Measurements from ENCODE around the gene TMEM240.
"Not testable (repeated sequence)": the region's sequence is repeated elsewhere in the genome, so short reads cannot be mapped to it uniquely, and the experiment has no call there.

TMEM240 gene

DNA sequence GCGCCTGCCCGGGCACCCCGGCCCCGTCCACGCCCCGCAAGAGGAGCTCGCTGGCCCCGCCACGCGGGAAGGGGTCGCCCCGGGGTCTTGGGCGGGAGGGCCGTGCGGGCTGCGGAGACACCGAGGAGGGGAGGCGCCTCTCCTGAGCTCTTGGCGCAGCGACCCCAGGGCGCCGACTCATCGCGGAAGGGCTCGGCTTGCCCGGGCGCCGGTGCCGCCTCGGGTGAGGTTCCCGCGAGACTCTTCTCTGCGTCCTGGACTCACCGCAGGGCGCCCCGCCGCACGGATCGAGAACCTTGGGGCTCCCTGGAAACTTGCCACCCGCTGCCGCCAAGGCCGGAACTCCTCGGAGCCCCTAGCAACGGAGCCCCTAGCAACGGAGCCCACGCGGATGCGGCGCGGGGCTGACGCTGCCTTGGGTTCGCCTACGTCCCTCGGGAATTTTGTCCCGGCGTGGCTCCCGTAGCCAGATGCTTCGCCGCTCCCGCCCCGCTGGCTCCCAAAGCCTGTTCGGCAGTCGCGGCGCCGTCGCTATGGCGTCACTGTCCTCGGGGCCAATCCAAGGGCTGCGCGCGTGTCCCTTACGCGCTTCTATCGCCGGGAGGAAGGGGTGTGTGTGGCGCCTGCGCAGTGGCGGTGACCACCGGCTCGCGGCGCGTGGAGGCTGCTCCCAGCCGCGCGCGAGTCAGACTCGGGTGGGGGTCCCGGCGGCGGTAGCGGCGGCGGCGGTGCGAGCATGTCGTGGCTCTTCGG, 28.7 kb downstream of the TMEM240 start, which contains the start of gene ATAD3A:
Gene ATAD3A, plus strand, starts transcription at position 630 of the 753 bp plus-strand sequence. Its CDS starts 107 bp downstream, at position 737.
- intact Hi-C loops (cut with DNase I) = no loop called here
- peak; percentile 96 to 100 (median 99) for DNase-seq

DNA sequence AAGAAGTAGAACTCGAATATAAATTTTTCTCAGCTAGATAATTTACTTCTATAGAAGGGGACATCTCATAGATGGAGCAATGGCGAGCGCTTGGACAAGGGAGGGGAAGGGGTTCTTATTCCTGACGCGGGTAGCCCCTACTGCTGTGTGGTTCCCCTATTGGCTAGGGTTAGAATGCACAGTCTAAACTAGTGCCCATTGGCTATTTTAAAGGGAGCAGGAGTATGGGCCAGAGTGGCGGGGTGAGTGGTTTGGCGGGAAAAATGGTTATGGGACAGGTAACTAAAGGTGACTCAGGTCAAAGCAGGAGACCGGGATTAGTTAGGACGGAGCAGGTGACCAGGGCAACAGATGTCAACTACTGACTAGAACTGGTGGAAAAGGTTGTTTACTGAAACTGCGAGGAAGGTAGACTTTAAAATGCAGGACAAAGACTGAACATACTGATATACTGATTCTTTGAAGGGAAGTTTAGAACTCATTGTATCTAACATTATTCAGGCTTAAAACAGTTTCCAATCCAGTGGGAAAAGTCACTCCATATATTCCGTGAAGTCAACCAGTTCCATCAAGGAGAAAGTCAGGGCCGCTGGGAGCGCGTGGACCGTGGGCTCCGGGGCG, 29.4 kb downstream of the TMEM240 start:
- DNase-seq = no peak
- intact Hi-C loops (cut with DNase I) = no loop called here

DNA sequence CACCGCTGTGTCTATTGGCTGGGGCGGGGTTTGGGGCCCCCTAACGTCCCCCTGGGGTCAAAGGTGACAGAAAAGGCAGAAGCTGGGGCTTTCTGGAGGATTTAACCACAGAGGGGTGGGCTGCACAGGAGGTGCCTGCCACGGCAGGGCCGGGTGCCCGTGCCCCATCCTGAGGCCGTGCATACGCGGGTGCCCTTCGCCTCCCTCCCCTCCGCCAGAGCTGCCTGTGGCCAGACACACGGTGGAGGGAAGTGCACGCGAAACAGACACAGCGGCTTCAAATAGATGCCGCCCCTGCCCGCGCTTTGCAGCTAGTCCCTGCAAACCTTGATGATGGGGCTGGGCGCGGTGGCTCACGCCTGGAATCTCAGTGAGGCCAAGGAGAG, 31.0 kb downstream of the TMEM240 start:
- DNase-seq; intact Hi-C loops (cut with DNase I): not testable (repeated sequence)

- intact Hi-C loops (cut with DNase I) = not testable (repeated sequence)
Observed at GRCh38 chr1:1508775-1509464, 31.5 kb downstream of the TMEM240 start.

DNA sequence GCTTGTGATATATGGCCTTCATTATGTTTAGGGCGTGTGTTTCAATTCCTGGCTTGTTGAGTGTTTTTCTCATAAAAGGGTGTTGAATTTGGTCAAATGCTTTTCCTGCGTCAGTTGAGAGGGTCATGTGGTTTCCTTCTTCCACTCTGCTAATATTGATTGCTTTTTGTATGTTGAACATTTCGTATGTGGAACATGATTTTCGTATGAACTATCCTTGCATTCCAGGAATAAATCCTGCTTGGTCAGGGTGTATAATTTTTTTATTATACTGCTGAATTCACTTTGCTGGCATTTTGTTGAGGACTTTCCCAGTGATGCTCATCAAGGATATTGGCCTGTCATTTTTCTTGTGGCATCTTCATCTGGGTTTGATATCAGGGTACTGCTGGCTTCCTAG, 33.1 kb downstream of the TMEM240 start:
- no peak for DNase-seq
- intact Hi-C loops (cut with DNase I) = no loop called here

More at GRCh38 chr1:1508775-1509464, 31.5 kb downstream of the TMEM240 start:
- not testable (repeated sequence) for DNase-seq

- intact Hi-C loops (cut with DNase I); DNase-seq: not testable (repeated sequence)
Observed at GRCh38 chr1:1505801-1506200, 34.6 kb downstream of the TMEM240 start.

DNA sequence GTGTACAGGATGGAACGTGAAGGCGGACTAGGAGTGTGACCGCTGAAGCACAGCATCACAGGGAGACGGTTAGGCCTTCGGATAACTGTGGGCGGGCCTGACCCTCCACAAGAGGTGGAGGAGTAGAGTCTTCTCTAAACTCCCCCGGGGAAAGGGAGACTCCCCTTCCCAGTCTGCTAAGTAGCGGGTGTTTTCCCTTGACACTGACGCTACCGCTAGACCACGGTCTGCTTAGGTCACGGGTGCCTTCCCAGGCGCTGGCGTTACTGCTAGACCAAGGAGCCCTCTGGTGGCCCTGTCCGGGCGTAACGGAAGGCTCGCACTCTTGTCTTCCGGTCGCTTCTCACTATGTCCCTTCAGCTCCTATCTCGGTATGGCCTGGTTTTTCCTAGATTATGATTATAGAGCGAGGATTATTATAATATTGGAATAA, 35.0 kb downstream of the TMEM240 start:
- DNase-seq = peak in 41 of 42 donors; percentile 15 to 81 (median 60)
- intact Hi-C loops (cut with DNase I) = not testable (repeated sequence)

DNA sequence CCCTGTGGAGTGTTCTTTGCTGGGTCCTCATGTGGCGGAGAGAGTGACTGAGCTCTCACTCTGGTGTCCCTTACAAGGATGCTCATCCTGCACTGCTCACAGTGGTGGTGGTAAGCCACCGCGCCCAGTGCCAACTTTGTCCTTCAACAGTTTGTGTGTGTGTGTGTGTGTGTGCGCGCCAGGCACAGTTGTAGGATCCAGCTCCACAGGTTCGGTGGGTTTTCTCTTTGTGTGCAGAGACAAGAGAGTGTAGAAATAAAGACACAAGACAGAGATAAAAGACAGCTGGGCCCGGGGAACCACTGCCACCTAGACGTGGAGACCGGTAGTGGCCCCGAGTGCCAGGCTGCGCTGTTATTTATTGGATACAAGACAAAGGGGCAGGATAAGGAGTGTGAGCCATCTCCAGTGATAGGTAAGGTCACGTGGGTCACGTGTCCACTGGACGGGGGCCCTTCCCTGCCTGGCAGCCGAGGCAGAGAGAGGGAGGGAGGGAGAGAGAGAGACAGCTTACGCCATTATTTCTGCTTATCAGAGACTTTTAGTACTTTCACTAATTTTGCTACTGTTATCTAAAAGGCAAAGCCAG, 35.6 kb downstream of the TMEM240 start:
- intact Hi-C loops (cut with DNase I) = not testable (repeated sequence)
- DNase-seq = peak; percentile 33 to 84 (median 68)

GRCh38 chr1:1495461-1495975, 44.9 kb downstream of the TMEM240 start:
- DNase-seq; intact Hi-C loops (cut with DNase I): not testable (repeated sequence)

GRCh38 chr1:1494311-1494710, 46.1 kb downstream of the TMEM240 start:
- DNase-seq; intact Hi-C loops (cut with DNase I): not testable (repeated sequence)

DNA sequence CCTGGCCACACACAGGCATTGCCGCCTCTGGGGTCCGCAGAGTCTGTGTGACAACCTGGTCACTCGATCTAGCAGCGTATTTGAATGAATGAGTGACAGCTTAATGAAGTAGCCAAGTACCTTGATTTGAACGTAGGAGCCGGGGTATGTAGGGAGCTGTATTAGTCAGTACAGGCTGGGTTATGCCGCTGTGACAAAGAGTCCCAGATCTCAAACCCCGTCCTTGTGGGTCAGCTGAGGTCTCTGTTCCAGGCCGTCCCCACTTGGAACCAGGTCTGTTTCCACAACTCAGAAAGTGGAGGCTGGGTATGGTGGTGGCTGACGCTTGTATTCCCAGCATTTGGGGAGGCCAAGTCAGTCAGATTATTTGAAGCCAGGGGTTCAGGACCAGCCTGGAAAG, 48.8 kb downstream of the TMEM240 start:
- intact Hi-C loops (cut with DNase I) = no loop called here
- no peak for DNase-seq

DNA sequence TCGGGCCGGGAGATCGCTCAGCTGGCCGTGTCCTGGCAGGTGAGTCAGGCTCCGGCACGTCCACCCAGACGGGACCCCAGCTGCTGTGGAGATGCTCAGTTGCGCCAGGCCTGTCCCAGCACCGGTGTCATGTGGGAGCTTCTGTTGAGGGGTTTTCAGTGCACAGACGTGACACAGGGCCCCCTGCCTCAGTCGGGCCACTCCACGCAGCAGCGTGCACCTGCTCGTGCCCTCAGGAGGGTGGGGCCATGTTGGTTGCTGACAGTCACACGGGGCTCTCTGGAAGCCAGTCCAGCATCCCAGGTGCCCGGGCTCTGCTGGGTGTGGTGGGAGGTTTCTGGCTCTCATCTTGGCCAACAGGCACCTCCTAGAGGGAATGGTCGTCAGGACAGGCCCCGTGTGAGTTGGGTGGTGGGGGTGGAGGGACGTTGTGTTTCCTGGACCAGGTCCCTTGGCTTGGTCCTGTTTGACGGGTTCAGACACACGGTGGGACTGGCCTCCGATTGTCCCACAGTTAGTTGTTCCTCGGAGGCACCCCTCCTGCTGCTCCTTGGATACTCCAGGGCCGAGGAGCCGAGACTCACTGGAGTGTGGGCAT, 49.7 kb downstream of the TMEM240 start:
- no peak for DNase-seq
- intact Hi-C loops (cut with DNase I) = no loop called here

DNA sequence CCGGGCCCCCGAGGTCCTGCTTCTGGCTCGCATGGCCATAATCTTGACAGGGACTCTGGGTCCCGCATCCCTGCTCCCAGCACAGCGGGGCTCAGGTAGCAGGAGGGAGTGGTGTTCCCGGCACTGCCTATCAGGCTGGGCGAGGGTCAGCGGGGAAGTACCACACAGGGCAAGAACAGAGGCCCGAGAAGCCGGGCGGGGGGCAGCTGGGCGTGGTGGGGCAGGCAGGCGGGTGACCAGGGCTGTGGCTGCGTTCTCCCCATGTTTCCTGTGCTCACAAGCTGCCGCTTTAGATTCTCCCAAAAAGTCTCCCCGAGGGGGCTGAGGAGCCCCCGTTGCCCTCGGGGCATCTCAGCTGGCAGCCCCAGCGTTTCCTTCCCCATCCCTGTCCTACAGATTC, 50.6 kb downstream of the TMEM240 start:
- no peak for DNase-seq

GRCh38 chr1:1489231-1489630, 51.2 kb downstream of the TMEM240 start:
- intact Hi-C loops (cut with DNase I) = no loop called here
- no peak for DNase-seq

More for the DNA sequence above, 50.6 kb downstream of the TMEM240 start:
- intact Hi-C loops (cut with DNase I) = no loop called here

DNA sequence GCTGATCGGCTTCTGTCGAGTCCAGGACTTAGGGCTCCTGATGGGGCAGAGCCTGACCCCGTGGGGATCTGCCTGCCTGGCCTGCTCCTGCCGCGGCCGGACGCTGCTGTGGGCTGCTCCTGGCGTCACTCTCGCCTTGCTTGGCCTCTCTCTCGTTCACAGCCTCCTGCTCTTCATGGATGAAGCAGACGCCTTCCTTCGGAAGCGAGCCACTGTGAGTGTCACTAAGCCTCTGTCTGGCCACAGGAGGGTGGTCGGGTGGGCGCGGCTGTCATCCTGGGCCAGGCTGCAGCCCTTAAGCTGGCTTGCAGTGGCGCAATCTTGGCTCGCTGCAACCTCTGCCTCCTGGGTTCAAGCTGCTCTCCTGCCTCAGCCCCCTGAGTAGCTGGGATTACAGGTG, 52.7 kb downstream of the TMEM240 start:
- intact Hi-C loops (cut with DNase I) = no loop called here
- DNase-seq = no peak

GRCh38 chr1:1485755-1486317, 54.6 kb downstream of the TMEM240 start:
- DNase-seq = peak in 2 of 42 donors; percentile 10 to 18
- intact Hi-C loops (cut with DNase I) = not testable (repeated sequence)

DNA sequence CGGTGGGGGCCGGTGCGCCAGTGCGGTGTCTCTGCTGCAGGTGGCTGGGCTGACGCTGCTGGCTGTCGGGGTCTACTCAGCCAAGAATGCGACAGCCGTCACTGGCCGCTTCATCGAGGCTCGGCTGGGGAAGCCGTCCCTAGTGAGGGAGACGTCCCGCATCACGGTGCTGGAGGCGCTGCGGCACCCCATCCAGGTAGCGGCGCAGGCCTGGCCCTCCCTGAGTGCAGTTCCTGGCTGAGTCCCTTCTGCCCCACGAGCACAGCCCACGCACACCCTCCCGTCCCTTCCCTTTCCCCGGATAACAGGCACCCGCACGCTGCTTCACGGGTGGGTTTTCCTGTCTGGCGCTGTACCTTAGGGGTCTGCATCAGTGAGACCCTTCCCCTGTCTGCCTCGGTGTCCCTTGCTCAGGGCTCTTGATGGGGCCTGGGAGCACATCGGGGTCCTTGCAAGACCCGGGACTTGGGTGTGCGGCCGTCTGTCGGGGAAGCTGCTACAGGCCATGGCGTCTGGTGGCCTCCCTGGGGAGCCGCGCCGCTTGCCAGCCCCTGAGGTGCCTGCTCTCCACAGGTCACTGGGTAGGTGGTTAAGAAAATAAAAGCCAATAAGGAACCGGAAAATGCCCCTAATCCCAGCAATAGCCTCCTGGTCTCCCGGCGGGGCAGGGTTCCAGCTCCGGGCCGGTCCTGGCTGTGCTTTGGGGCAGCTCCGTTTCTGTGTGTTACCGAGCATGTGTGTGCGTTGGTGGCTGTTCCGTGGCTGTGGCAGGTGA, 55.3 kb downstream of the TMEM240 start:
- intact Hi-C loops (cut with DNase I); DNase-seq: not testable (repeated sequence)

All from head of caudate nucleus (tissue), 42 donors.